ENCODE measurements around the gene EXTL2.
A peak's percentile ranks its signal among the peaks of the same experiment; 100 is the strongest.
"Not testable (repeated sequence)": the region's sequence is repeated elsewhere in the genome, so short reads cannot be mapped to it uniquely, and the experiment has no call there.

EXTL2 gene

DNA sequence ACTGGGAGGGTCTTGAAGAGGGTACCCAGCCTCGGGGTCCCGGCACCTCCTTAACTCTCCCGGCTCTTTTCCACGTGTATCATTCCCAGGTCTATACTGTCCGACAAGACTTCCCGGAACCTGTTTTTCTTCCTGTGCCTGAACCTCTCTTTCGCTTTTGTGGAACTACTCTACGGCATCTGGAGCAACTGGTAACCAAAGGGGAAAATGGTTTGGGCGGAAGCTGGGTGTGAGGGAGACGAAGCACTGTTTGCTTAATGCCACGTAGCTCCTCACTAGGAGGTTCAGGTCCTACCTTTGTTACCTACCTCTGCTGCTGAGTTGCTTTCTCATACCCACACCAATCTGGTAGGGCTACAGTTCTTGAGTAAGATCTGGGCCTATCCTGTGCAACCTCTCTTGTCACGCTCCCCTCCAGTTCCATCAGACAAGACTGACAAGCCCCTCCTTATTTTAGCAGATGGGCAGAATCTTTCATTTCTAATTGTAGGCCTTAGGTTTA, 1.9 kb upstream of the EXTL2 start:
- DNase-seq: peak; percentile 66 to 83

DNA sequence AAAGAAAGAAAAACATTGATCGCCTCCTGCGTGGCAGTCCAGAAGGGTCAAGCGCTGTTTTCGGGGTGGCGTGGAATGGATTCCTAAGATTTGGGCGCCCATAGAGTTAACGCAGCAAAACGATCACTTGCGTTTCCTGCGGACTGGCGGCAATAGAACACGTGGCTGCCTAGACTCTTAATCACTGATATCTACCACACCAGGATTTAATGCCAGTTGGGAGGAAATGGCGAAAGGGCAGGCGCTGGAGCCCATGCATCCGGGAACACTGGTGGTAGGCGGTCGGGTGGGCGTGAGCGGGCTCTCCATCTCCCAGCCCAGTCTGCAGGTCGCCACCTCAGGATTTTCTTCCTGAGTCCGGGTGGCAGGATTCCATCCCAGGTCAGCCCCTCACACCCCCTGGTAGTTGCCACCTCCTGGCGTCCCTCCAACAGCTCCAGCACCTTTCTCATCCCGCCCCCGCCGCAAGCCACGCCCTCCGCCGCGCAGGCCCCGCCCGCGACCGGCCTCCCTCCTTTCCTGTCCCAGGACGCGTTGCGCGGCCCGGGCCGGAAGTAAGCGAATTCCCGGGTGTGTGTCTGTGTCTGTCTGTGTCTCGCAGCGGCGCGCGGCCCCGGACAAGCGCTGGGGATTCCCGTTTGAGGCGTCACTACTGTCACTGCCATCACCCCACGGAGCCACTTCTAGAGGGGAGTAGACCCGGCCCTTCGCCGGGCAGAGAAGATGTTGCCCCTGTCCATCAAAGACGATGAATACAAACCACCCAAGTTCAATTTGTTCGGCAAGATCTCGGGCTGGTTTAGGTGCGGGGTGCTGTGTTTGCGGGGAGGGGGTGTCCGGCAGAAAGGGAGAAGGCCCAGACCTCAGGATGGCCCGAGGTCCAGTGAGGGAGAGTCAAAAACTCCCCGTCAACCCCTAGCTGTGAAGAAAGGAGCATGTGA, 1.2 kb upstream of the EXTL2 start, which contains the start of gene SLC30A7:
SLC30A7 (plus strand) TSS at position 551 of the 941 bp plus-strand sequence; CDS start at position 724, 173 bp downstream.
- peak; percentile 80 to 87 for DNase-seq

DNA sequence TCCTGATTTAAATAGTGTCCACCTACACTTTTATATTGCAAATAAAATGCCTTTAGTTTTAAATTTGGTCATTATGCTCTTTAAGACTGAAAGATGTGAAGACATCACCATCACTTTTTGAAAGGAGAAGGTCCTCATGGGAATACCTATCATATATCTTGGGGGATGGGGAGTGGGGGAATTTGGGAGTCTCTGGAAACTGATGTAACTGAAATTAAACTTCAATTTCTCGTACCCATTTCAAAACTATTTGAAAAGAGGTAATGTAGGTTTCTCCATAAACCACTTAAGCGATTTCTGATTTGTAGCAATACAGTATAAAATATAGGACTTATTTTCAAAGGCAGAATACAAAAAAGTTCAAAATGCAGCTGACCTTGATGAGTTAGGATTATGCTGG, 924 bp downstream of the EXTL2 start:
- no peak for DNase-seq

DNA sequence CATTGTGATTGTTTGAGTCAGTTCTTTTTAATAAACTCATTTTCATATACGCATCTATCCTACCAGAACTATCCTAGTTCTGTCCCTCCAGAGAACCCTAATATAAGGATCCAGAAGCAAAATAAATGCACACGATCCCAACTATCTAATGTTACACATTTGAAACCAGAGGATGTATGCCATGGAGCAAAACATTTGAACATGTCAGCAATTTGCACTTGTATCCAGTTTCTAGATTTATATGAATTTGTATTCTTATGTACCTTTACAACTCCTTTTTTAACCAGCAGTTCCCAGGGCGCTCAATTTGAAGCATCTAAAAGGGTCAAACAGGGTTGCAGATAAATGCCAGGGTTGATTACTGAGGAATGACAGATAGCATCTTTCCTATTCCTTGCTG, 2.1 kb downstream of the EXTL2 start:
- no peak for DNase-seq

DNA sequence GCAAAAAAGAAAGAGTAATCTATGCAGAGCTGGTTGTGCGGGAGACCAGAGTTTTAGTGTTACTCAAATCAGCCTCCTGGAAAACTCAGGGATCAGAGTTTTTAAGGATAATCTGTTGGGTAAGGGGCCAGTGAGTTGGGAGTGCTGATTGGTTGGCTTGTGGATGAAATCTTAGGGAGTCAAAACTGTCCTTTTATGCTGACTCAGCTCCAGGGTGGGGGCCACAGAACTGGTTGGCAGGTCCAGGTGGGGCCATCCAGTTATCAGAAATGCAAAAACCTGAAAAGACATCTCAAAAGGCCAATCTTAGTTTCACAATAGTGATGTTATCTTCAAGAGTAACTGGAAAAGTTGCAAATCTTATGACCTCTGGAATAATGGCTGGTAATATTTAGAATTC, 3.3 kb downstream of the EXTL2 start:
- no peak for DNase-seq

DNA sequence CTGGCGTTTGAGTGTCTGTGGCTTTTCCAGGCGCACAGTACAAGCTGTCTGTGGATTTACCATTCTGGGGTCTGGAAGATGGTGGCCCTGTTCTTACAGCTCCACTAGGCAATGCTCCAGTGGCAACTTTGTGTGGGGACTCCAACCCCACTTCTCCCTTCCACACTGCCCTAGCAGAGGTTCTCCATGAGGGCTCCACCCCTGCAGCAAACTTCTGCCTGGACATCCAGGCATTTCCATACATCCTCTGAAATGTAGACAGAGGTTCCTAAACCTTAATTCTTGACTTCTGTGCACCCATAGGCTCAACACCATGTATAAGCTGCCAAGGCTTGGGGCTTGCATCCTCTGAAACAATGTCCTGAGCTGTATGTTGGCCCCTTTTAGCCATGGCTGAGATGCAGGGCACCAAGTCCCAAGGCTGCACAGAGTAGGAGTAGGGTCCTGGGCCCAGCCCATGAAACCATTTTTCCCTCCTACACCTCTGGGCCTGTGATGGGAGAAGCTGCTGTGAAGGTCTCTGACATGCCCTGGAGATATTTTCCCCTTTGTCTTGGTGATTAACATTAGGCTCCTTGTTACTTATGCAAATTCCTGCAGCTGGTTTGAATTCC, 4.7 kb downstream of the EXTL2 start:
- not testable (repeated sequence) for DNase-seq

DNA sequence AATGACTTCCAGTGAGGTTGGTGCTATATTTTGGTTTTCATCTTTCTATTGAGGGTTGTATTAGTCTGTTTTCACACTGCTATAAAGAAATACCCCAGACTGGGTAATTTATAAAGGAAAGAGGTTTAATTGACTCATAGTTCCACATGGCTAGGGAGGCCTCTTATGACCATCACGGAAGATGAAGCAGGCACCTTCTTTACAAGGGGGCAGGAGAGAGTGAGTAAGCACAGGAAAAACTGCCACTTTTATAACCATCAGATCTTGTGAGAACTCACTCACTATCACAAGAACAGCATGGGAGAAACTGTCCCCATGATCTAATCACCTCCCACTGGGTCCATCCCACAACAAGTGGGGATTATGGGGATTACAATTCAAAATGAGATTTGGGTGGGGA, 5.6 kb downstream of the EXTL2 start:
- DNase-seq: not testable (repeated sequence)

DNA sequence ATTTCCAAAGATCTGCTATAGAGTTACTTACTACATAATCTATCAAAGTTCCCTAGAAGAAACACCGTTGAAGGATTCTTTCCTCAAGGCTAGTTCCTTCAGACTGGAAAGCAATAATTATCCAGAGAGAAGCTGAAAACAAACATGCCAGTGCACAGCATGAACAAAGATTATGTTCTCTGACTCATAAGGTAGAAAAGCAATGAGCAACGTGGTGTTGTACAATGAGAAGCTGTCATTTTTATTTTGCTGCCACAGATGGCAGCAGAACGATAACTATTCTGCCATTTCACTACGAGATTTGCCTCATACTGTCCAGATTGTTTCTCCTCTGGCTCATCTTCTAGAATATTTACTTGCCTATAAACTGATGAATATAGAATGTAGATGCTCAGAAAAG, 10.7 kb downstream of the EXTL2 start:
- DNase-seq: no peak

DNA sequence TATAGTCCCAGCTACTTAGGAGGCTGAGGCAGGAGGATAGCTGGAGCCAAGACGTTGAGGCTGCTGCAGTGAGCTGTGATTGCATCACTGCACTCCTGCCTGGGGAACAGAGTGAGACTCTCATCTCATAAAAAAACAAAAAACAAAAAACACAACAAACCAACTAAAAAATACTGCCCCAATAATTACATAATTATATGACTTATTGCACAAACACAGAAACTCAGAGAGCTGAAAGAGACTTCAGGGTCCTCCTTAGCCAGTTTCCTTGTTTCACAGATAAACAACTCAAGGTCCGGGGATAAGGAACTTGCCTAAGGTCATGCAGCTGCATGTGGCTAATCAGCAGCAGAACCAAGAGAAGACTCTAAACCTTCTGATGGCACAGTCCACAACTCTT, 11.9 kb downstream of the EXTL2 start:
- peak in 1 of 2 experiments; percentile 15 for DNase-seq

DNA sequence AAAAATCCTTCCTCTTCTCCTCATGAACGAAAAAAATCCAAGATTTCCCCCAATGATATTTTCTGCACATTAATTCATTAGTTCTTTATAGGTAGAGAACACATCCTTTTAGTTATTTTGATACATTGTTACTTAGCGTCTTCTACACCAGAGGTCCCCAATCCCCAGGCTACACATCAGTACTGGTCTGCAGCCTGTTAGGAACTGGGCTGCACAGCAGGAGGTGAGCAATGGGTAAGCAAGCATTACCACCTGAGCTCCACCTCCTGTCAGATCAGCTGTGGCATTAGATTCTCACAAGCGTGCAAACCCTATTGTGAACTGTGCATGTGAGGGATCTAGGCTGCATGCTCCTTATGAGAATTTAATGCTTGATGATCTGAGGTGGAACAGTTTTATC, 13.0 kb downstream of the EXTL2 start:
- DNase-seq: no peak

DNA sequence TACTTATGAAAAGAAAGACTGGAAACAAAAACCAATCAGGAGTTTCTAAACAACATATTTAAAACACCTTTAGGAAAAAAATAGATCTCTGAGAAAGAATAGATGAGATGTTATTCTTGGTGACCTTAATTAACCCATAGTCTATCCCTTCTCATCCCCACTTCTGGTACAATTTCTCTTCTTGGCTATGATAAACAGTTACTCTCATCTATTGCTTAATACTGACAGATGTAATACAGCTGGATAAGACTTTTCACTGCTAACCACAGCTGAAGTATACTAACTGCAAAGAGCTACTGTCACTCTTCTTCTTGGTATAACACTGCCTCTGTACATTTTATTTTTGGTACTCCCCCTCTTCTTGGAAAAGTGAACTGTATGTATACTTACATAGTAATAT, 15.2 kb downstream of the EXTL2 start:
- DNase-seq: no peak

DNA sequence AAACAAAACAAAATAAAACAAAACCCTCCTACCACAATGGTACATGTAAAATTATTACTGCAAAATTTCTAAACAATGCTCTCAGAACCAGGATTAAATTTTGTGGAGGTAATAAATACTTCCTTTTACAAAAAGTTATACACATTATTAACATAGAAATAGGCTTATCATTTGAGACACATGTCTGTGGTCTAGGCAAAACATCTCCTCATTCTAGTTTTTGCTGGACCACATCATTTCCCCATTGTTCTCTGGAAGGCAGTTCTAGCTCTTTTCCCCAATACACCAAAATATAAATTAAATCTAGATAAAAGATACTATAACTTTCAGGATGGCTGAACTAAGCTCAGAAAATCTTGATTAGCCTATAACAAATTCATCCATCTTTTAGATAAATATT, 18.4 kb downstream of the EXTL2 start:
- no peak for DNase-seq

DNA sequence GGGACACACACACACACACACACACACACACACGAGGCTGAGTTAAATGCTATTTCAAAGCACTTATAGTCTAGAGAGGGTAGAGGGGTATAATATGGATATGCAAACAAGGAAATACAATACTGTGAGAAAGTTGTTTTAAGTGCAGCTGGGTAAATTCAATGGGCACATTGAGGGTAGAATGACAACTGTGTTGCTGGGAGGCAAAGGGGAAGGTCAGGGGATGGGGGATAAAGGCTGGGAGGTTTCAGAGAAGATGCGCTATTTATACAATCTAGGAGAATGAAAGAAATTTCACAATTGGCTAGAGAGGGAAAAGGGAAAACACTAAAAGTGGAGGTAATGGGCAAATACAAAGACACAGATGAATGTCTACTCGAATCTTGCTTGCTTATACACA, 19.4 kb downstream of the EXTL2 start:
- DNase-seq: no peak

DNA sequence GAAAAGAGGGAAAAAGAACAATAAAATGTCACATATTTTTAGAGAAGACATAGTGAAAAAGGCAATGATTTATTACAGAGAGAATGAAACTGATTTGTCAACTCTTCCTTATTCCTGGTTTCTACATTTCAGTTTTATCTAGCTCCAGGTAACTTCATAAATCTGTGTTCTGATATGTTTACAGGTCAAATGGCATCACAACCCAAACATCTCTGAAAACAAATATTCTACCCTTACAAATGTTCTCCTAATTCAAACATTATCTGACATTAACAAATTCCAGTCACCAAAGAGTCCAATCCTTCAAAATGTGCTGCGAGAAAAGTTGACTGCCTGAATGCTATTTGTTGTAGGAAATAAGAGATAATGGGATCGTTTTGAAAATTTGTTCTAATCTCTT, 20.2 kb downstream of the EXTL2 start:
- DNase-seq: no peak

DNA sequence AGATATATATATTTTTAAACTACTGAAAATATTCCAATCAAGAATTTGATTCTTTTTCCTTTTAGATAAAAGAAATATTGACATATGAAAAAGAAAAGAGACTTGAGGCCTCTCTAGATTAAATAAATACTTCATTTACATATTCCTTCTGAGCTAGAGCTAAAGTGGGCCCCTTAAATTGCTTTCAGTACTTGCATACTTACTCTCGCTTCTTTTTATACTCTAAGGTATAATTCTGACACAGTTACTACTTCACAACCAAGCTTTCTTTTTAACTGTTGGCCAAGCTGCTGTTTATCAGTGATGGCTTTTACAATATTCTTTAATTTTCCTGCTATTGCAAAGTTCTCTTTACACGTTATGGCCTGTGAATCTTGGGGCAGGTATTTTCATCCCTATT, 24.6 kb downstream of the EXTL2 start:
- DNase-seq: no peak

DNA sequence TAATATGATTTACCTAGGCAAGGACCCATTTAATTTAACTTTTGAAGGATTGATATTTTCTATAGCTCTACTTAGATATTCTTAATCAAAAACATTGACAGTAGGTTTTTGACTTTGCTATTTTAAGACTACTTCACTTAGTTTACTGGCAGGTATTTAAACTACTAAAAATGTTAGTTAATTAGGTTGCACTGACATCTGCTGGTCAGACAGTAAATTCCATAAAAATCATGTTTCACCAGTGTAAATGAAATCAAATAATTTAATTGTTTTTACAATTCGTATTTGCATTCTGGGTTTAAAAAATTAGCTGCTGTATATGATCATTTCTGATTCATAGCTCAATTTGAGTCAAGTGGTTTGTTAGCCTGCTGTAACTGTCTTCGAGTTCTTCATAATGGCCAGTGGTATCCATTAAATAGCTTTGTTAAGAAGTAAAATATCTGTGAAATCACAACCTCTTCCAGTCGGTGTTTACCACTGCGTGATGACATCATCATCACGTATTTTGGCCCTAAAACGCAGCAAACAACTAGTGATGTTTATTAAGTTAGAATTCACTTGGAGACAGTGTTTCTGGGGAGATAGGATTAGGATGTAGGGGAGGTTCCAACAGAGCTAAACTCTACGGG, 26.2 kb downstream of the EXTL2 start:
- peak; percentile 43 to 61 for DNase-seq

DNA sequence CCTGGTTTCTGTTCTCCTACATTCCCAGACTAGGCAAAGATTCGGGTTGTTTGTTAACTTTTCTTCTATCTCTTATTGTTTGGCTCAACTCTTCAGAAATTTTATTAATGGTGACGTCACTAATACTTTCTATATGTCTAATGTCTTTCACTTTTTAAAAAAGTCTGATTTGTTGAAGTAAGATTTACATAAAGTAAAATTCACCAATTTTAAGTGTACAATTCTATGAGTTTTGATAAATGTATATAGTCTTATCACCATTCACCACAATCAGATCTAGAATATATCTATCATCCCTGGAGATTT, 27.8 kb downstream of the EXTL2 start:
- no peak for DNase-seq

DNA sequence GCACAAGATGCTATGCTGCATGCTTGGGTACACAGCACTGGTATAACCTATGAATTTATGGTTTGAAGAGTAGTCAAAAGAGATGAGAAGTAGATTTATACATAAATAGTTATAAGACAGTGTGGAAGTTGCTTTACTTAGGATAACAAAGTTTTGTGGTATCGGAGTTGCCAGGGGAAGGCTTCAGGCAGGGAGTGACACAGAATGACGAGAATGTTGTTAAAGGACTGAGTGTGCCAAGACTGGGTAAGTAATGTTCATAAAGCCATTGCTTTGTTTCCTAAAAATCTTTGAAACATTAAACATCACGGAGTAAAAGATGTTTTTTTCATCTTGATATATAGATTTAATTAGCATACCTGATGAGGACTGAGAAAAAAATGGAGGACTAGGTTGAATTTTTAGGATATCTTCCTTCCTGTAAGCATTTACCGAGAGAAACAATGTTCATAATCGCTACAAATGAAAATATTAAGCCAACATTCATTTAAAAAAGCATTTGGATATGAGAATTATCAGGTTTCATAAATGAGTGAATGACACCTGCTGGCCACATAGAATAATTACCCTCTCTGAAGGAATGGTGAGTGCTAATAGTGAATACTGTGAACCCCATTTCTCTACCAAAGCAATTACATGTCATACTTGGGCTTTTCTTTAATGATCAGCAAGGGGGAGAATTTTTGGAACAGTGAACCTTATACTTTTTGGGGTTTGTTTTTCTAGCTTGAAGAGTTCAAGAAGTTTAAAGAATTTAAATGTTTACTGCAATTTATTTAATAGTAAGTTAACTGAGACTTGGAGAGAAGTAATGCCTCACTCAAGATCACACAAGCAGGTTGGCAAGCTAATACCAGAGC, 28.4 kb downstream of the EXTL2 start:
- DNase-seq: peak; percentile 57 to 72

DNA sequence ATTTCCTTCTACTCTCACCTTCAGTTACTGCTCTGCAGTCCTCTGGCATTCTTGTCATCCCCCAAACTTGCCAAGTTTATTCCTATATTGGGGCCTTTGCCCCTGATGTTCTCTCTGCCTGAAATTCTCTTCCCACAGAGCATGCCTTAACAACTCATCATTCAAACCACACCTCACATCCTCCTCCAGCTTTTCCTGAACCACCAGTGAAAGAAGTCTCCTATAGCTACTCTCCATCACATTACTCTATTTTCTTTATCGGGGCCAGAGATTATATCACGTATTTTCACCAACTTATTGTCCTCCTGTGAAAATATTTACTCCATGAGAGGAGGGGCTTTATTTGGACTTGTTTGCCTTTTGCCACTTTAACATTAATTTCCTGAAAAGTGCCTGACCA, 32.1 kb downstream of the EXTL2 start:
- no peak for DNase-seq

DNA sequence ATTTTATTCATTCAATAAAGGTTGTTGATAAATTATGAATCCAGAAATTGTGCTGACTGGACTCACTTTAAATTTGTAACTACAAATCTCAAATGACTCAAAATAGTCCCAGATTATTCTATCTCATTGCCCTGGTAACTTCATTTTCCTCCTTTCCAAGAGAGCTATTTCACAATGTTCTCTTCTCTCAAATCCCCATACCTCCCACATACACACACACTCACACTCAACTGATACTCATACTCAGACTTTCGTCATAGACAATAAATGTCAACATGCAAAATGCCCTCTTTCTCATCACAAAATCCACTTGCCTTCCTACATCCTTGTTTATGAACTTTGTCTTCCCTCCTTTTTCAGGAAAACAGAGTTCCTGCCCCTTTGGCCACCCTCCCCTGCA, 33.3 kb downstream of the EXTL2 start:
- DNase-seq: no peak

DNA sequence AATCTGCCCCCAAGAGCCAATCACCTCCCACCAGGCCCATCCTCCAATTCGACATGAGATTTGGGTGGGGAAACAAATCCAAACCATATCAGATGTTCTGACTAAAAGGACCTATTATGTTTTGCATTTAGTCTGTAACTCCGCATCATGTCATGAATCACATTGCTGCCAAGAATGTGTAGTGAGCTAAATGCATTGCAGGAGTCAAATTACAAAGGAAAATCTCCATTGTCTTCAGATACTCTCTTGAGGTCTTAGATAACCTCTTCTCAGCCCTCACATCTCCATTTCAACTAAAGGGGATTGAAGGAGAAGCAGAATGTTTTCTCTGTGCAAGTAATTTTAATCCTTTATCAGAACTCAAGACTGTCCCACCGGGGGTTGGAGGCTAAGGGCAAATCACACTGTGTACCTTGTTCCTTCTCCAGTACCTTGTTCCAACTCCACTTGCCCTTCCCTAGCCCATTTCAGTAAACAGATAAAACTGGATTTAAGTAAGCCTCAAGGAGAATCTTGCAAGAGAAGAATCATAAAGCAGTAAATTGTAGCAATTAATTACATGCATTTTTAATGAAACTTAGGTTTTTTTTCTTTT, 34.1 kb downstream of the EXTL2 start:
- no peak for DNase-seq

DNA sequence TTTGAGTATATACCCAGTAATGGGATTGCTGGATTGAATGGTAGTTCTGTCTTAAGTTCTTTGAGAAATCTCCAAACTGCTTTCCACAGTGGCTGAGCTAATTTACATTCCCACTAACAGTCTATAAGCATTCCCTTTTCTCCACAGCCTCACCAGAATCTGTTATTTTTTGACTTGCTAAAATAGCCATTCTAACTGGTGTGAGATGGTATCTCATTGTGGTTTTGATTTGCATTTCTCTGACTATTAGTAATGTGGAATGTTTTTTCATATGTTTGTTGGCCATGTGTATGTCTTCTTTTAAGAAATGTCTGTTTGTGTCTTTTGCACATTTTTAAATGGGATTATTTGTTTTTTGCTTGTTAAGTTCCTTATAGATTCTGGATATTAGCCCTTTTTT, 39.5 kb downstream of the EXTL2 start:
- DNase-seq: not testable (repeated sequence)
